ENCODE data around the gene ABCG8.

The ABCG8 gene

DNA sequence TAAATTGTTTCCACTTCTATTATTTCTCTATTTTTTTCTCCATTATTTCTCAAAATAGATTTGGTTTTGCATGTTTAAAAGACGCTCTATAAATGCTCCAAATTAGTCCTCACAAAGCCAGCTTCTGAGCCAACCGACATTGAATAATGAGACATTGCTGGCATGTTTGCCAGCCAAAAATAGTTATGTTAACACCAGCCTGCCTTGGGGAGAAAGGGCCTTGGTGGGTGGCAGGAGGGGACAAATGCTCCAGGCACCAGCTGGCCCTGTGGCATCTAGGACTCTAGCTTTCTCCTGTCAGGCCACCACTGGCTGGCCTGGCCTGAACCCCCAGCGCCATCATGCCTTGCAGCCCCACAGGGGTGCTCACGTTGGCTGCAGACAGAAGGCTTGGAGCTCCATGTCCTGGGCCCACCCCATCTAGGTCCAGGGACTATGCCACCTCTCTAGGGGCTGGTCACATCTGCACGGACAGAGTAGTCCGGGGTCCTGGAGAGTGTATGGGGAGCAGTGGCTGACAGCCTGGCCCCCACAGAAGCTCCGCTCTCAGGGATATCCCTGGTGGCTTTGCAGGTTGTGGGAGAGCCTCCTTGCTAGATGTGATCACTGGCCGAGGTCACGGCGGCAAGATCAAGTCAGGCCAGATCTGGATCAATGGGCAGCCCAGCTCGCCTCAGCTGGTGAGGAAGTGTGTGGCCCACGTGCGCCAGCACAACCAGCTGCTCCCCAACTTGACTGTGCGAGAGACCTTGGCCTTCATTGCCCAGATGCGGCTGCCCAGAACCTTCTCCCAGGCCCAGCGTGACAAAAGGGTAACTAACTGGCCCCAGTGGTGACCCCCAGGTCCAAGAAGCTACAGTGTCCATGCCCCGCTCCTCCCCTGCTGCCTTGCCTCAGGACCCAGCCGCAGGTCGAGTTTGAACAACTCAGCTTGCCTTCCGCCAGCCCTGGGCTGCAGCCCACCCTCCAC is 12.5 kb downstream of the ABCG8 start:
- peak in 6 of 42 donors; percentile 8 to 35 (median 24) for DNase-seq
- intact Hi-C loops (cut with DNase I) = no loop called here

- intact Hi-C loops (cut with DNase I) = no loop called here
- DNase-seq = peak in 5 of 42 donors; percentile 11 to 34 (median 16)
Measured at GRCh38 chr2:43852196-43852730, 13.5 kb downstream of the ABCG8 start.

- peak in 5 of 42 donors; percentile 10 to 26 (median 19) for DNase-seq
- intact Hi-C loops (cut with DNase I) = no loop called here
Measured at GRCh38 chr2:43853141-43854081, 14.6 kb downstream of the ABCG8 start.

- DNase-seq = peak in 4 of 42 donors; percentile 7 to 27 (median 23)
Measured at GRCh38 chr2:43854671-43855070, 15.9 kb downstream of the ABCG8 start.

DNA sequence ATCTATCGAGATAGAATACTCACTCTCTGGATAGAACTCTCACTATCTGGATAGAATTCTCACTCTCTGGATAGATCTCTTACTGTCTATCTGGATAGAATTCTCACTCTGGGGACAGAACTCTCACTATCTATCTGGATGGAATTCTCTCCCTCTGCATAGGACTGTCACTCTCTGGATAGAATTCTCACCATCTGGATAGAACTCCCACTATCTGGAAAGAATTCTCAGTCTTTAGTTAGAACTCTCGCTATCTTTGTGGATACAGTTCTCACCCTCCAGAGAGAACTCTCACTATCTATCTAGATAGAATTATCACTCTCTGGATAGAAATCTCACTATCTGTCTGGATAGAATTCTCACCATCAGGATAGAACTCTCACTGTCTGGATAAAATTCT is 16.5 kb downstream of the ABCG8 start:
- intact Hi-C loops (cut with DNase I) = no loop called here
- no peak for DNase-seq

More at GRCh38 chr2:43854671-43855070, 15.9 kb downstream of the ABCG8 start:
- intact Hi-C loops (cut with DNase I) = no loop called here

DNA sequence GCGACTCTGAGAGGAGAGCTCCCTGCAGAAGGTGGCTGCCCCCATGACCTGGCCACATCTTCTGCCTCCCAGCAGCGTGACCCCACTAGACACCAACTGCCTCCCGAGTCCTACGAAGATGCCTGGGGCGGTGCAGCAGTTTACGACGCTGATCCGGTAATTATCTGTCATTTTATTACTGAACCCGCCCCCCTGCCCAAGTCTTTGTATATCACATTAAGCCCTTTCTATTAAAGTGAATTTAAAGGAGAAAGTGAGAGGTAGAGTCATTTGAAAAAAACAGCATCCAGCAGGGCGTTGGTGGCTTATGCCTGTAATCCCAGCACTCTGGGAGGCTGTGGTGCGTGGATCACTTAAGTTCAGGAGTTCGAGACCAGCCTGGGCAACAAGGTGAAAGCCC is 33.4 kb downstream of the ABCG8 start:
- intact Hi-C loops (cut with DNase I) = no loop called here
- DNase-seq = no peak

DNA sequence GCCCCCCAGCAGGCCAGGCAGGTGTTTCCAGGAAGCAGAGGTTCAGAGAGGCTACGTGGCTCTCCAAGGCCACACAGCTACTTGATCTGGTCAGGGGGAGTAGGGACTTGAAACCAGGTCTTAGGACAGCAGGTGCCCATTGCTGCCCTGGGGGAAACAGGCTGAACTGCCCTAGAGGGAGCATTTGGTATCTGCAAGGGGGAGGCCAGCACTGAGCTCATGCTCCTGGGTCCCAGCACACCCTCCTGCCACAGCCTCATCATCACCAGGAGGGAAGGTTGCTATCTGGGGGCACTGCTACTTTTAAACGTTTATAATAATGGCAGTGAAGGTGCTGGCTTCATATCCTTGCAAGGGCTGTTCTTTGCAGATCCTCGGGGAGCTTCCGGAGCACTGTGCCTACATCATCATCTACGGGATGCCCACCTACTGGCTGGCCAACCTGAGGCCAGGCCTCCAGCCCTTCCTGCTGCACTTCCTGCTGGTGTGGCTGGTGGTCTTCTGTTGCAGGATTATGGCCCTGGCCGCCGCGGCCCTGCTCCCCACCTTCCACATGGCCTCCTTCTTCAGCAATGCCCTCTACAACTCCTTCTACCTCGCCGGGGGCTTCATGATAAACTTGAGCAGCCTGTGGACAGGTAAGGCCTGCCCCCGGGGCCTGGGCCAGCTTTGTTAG is 36.1 kb downstream of the ABCG8 start:
- no peak for DNase-seq
- intact Hi-C loops (cut with DNase I) = no loop called here

DNA sequence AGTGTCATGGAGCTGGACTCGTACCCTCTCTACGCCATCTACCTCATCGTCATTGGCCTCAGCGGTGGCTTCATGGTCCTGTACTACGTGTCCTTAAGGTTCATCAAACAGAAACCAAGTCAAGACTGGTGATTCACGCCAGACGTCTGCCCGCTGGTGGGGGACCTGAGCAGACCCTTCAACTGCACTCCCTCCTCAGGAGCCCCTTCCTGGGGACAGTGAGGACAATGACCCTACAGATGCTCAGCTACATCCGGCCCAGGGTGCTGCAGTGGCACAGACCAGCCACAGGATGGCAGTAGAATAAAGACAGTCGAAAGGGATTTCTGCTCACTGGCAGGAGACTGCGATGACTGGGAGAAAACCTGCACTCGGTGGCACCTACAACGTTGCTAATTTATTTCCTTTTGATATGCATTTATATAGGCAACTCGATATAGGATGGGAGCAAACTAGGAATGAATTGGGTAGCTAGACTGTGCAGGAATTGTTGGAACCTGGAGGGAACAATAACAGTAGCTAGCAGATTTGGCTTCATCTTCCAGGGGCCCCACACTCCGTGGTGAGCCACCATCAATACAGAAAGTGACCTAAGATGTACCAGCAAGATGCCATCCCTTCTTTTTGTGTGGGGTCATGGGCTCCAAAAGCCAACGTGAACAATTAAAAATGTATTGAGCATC is 39.2 kb downstream of the ABCG8 start:
- intact Hi-C loops (cut with DNase I) = no loop called here

DNA sequence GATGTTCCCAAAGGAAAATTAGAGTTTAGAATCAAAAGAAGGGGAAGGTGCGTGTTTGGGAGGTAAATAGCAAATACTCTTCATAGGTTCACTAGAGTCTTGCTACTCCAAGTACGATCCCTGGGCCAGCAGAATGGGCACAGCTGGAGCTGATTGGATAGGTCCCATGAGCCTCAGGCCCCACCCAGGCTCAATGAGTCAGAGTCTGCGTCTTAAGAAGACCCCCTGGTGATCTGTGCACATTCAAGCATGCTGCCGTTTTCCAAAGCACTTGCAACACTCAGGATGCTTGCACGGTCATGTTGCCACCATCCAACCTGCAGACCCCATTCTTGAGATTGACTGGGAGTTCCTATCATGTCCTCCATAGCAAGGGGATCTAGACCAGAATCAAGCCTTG is 40.5 kb downstream of the ABCG8 start:
- intact Hi-C loops (cut with DNase I) = no loop called here
- DNase-seq = no peak

More for the DNA sequence above, 39.2 kb downstream of the ABCG8 start:
- DNase-seq = peak; percentile 26 to 90 (median 76)

DNA sequence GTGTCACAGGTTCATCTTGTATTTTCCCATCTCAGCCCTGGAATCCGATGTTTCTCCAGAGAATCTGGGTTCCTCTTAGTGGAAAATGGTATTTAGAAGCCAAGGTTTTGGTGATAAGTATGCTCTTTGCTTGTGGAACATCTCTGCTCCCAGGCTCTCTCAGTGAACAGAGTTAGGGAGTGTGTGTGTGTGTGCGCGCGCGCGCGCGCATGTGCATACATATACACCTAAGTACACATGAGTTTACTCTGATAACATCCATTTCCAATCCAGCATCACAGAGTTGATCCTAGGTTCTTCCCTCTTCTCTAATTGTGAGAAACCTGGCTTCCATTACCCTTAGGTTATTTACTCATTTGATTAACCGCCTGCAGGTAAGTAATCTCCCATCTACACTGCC is 41.7 kb downstream of the ABCG8 start:
- no peak for DNase-seq
- intact Hi-C loops (cut with DNase I) = no loop called here

DNA sequence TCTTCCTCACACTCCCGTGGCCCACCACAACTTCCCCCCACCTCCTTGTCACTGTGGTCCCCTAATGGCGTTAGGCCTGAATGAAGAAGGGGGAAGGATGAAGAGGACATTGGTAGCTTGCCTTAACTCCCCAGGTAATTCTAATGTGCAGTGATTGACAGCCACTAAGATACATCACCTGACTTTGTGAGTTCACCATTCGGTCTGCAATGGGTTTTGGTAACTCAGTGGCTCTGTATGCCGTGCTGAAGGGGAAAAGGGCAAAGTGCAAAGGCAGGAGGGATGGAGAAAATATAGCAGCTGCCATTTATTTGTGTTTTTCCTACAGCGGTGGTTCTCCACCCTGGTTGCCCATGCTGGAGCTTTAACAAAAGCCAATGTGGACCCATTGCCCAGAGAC is 42.2 kb downstream of the ABCG8 start:
- no peak for DNase-seq
- intact Hi-C loops (cut with DNase I) = no loop called here

- intact Hi-C loops (cut with DNase I) = no loop called here
- no peak for DNase-seq
Measured at GRCh38 chr2:43882312-43882711, 43.5 kb downstream of the ABCG8 start.

GRCh38 chr2:43884689-43885088 is 45.9 kb downstream of the ABCG8 start:
- intact Hi-C loops (cut with DNase I) = no loop called here
- DNase-seq = no peak

- DNase-seq = no peak
- intact Hi-C loops (cut with DNase I) = no loop called here
Measured at GRCh38 chr2:43885132-43885632, 46.4 kb downstream of the ABCG8 start.

DNA sequence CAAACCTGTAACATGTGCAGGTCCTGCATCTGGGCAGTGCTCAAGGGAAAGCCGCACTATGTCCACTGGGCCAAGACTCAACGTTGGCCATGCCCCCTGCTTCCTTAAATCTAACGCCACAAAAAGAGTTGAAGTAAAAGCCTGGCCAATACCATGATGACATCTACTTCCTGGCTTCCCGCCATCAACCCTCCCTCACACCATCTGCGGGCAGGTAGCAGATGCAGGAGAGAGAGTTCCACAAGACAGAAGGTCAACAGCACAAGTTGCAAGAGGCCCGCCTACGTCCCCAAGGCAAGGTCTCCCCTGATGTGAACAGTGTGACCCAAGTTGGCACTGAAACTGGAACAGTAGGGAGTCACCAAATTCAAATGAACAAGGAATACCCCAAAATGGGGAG is 48.4 kb downstream of the ABCG8 start:
- DNase-seq = no peak
- intact Hi-C loops (cut with DNase I) = no loop called here

DNA sequence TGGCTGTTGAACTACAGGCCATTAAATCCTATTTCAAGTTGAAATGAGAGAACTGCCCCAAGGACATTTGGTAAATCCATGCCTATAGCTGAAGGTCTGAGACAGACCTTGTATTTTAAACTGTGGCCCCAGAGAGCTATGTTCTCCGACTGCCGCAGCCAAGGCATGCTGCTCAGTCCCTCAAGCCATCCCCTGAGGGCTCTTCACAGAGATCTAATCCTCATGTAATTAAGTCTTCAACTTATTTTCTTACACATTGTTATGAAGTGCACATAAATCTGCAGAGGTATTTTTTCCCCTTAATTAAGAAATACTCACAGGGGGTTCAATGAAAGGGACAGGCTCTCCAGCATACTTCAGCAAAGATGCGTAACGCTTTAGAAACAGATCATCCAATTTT is 50.6 kb downstream of the ABCG8 start:
- no peak for DNase-seq
- intact Hi-C loops (cut with DNase I) = no loop called here

DNA sequence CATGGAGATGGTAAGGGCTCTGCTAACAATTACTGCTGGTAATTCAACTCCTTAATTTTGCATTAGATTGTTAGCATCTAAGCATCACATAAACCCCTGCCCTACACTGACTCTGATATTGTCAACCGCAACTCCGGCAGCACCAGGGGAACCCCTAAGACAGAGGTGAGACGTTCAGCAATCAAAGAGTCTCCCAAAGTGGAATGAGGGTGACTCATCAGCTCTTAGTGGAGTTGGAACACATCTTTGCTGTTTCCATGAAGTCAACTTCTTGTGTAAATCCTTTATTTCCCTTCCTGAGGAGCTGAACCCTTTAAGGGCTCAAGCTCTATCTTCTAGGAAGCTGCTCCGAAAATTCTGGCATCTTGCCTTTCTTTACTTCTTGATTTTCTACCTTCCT is 52.1 kb downstream of the ABCG8 start:
- no peak for DNase-seq
- intact Hi-C loops (cut with DNase I) = no loop called here

GRCh38 chr2:43894743-43895142 is 56.0 kb downstream of the ABCG8 start:
- DNase-seq = no peak
- intact Hi-C loops (cut with DNase I) = no loop called here
